GM23248 (cell line): Measurements from ENCODE around the gene IRAK1. TPM values are rescaled to one million over a fixed set of nuclear protein-coding genes. Genes with fewer than 3 reads are reported as not detected.
A peak's percentile ranks its signal among the peaks of the same experiment; 100 is the strongest.

ENCODE experiments used
- DNase-seq: peaks from one replicate; pipeline ENCODE4 v3.0.0-alpha.2; 2015
- H2AFZ ChIP-seq: fragments of 200-600 bp; sonication (generic); 2 replicates; pipeline ENCODE4 v1.6.1; 2016; ENCODE audit warnings: antibody characterized with exemption
- H3F3A ChIP-seq: fragments of 200-600 bp; sonication (generic); 2 replicates; pipeline ENCODE4 v1.6.1; 2016; ENCODE audit warnings: mild to moderate bottlenecking, antibody characterized with exemption, mixed run types; ENCODE audit not compliant: insufficient read depth
- H3K27ac ChIP-seq: fragments of 200-600 bp; sonication (generic); 2 replicates; pipeline ENCODE4 v1.5.1; 2016; ENCODE audit warnings: mild to moderate bottlenecking
- H3K27me3 ChIP-seq: fragments of 200-600 bp; sonication (generic); replicated peaks from 2 replicates; pipeline ENCODE4 v1.6.1; 2016; ENCODE audit warnings: mild to moderate bottlenecking; ENCODE audit not compliant: insufficient read depth
- H3K36me3 ChIP-seq: fragments of 200-600 bp; sonication (generic); 2 replicates; pipeline ENCODE4 v1.6.1; 2016; ENCODE audit warnings: low read depth, mild to moderate bottlenecking
- H3K4me1 ChIP-seq: fragments of 200-600 bp; sonication (generic); 2 replicates; pipeline ENCODE4 v1.6.1; 2016; ENCODE audit warnings: mild to moderate bottlenecking; ENCODE audit not compliant: insufficient read depth
- H3K4me2 ChIP-seq: fragments of 200-600 bp; sonication (generic); one replicate; pipeline ENCODE4 v1.6.1; 2016; ENCODE audit warnings: mild to moderate bottlenecking; ENCODE audit not compliant: unreplicated experiment
- H3K4me3 ChIP-seq: fragments of 200-600 bp; sonication (generic); 2 replicates; pipeline ENCODE4 v1.5.1; 2016; ENCODE audit warnings: mild to moderate bottlenecking
- H3K79me2 ChIP-seq: fragments of 200-600 bp; sonication (generic); 2 replicates; pipeline ENCODE4 v1.6.1; 2016; ENCODE audit warnings: mild to moderate bottlenecking; ENCODE audit not compliant: insufficient read depth
- H3K9ac ChIP-seq: fragments of 200-600 bp; sonication (generic); 2 replicates; pipeline ENCODE4 v1.6.1; 2016; ENCODE audit warnings: mild to moderate bottlenecking
- H3K9me2 ChIP-seq: fragments of 200-600 bp; sonication (generic); 2 replicates; pipeline ENCODE4 v1.6.1; 2016; ENCODE audit warnings: mixed run types, mild to moderate bottlenecking, moderate library complexity; ENCODE audit not compliant: insufficient read depth
- H3K9me3 ChIP-seq: fragments of 200-600 bp; sonication (generic); one replicate; pipeline ENCODE4 v1.6.1; 2017; ENCODE audit warnings: low read depth
- H4K20me1 ChIP-seq: fragments of 200-600 bp; sonication (generic); 2 replicates; pipeline ENCODE4 v1.6.0; 2016; ENCODE audit not compliant: insufficient read depth
- EZH2 ChIP-seq: fragments of 200-600 bp; sonication (generic); IDR thresholded peaks from 2 replicates; pipeline ENCODE4 v1.6.1; 2018; ENCODE audit warnings: antibody characterized with exemption, mild to moderate bottlenecking; ENCODE audit not compliant: insufficient read depth, poor library complexity, severe bottlenecking
- EZH2phosphoT487 ChIP-seq: fragments of 200-600 bp; sonication (generic); IDR thresholded peaks from 2 replicates; pipeline ENCODE4 v1.6.1; 2018; ENCODE audit warnings: antibody characterized with exemption, moderate library complexity, mild to moderate bottlenecking, low read depth; ENCODE audit not compliant: insufficient read depth
- WGBS, 2 experiments: methylation state at CpG; one replicate each; pipeline ENCODE4 v1.1.6; 2015 to 2017; ENCODE audit warnings: low lambda C conversion rate in 2 of 2, low coverage in 1 of 2; ENCODE audit errors: missing lambda C conversion rate in 2 of 2; 5-methylcytosine and 5-hydroxymethylcytosine counted together
- in situ Hi-C: fragments of 300-500 bp; cut with MboI; formaldehyde crosslinking; loops from 2 replicates; pipeline ENCODE4 v1.15.0; 2020
- polyA plus RNA-seq: library from polyadenylated mRNA; unstranded; fragments of >200 nt; fragmentation: Nextera tagmentation; extraction: Ambion mirVana; gene quantifications from 2 replicates; pipeline ENCODE4 v1.2.1, GENCODE V29; 2016
- total RNA-seq: library from RNA; depleted of rRNA; stranded (reverse); fragments of >200 nt; shearing (Covaris generic); gene quantifications from 2 replicates; pipeline ENCODE4 v1.2.3, GENCODE V29; 2014

IRAK1 gene
- total and polyA plus RNA-seq, 2 experiments from 2014 or later, result 54.7 to 58.7 TPM

DNA sequence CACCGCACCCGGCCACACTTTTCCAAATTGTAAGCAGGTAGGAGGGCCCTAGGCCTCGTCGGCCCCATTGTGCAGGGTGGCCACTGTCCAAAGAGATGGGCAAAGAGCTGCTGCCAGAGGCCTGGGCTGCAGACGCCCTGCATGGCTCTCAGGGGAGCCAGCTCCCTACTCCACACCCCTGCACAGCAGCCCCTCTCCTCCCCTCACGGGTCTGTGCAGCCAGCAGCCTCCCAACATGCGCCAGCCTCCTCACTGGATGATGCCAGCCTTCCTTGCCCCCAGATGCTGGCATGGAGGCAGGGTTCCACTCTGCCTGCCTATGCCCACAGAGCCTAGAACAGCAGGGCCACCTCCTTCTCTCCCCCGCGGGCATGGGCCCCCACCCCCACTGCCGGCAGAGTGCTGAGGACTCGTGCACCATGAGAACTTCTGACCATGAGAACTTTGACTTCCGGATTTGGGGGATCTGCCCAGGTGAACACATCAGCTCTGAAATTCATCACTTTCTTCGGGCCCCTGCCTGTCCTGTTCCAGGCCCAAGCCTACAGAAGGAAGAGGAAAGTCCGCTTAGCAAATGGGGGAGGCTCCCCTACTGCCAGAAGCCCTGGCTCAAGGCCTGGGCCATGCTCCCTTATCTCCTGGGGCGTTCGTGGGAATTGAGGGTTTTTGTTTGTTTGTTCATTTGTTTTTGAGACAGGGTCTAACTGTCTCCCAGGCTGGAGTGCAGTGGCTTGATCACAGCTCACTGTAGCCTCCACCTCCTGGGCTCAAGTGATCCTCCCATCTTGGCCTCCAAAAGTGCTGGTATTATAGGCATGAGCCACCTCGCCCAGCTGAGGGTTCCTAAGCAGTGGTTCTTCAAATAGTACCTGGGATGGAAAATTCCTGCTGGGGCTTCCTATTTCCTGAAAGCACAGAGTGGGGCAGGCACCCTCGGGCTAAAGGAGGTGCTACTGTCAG lies 8.0 kb downstream of the IRAK1 start:
- H3K9ac ChIP-seq, result no peak overlapping the region
- no peak for TF ChIP-seq EZH2phosphoT487
- no peaks in the 10 kb centered on the region for H4K20me1 ChIP-seq
- no peaks in the 10 kb centered on the region for H3K4me1 ChIP-seq
- 85 to 95% methylated on average over 12 to 14 of the region's 18 CpGs for WGBS, 2 experiments
- H3K79me2 ChIP-seq, result no peaks in the 10 kb centered on the region; the same call in 1 of the 2 replicates
- in situ Hi-C loops, result no loop called here
- no peak overlapping the region for H3K27ac ChIP-seq
- H3K9me2 ChIP-seq, result no peaks in the 10 kb centered on the region
- H3K4me3 ChIP-seq, result no peak overlapping the region
- no peaks in the 10 kb centered on the region for H3K9me3 ChIP-seq
- H3F3A ChIP-seq, result no peaks in the 10 kb centered on the region
- no peak overlapping the region for H3K4me2 ChIP-seq
- no peaks in the 10 kb centered on the region for H3K36me3 ChIP-seq
- H3K27me3 ChIP-seq, result no peaks in the 10 kb centered on the region
- no peak overlapping the region for H2AFZ ChIP-seq
- DNase-seq, result no peak

DNA sequence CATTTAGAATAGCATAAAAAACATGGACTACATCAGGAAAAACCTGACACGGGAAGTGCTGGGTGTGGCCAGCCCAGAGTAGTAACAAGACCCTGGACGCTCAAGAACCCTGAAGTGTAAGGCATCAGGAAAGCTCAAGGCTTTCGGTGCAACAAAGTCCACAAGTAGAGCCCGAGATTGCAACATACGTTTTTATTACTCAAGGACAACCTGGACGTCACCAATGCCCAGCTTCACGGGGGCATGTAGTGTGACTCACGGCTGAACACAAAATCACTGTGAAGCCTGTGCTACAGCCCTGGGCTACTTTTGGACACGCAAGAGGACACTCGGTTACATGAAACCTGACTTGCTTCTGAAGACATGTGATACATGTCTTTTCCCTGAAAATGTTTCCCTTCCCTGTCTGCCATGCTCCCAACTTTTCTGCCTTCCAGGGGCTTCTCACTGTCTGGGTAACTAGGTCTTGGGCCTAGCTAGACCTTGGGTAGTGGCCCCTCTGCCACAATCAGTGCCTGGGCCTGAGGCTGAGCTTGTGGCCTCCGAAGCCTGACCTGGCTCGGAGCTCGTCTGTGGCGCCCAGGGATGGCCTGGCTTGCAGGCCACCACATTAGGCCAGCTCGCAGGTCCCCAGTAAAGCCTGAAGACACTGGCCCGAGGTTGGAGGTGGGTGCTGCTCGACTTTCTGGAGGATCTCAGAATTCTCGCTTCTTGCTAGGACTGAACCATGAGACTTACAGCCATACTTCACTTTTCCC lies 9.2 kb downstream of the IRAK1 start:
- Histone ChIP-seq H3K4me1 (no peaks in the 10 kb centered on the region), H3F3A (no peaks in the 10 kb centered on the region), H3K9me3 (no peaks in the 10 kb centered on the region), H4K20me1 (no peaks in the 10 kb centered on the region), H3K4me2 (no peak overlapping the region), H3K79me2 (no peaks in the 10 kb centered on the region), H2AFZ (no peak overlapping the region), H3K27ac (peak overlapping the region; percentile 30; the same call in 1 of the 2 replicates), H3K27me3 (no peaks in the 10 kb centered on the region), H3K4me3 (no peak overlapping the region), H3K9ac (no peak overlapping the region), H3K36me3 (no peaks in the 10 kb centered on the region), H3K9me2 (no peaks in the 10 kb centered on the region)
- TF ChIP-seq EZH2phosphoT487 (no peak), EZH2 (no peak)
- in situ Hi-C loops, result no loop called here
- 72 to 74% methylated on average over 14 to 18 of the region's 18 CpGs for WGBS, 2 experiments
- peak; percentile 69 for DNase-seq

DNA sequence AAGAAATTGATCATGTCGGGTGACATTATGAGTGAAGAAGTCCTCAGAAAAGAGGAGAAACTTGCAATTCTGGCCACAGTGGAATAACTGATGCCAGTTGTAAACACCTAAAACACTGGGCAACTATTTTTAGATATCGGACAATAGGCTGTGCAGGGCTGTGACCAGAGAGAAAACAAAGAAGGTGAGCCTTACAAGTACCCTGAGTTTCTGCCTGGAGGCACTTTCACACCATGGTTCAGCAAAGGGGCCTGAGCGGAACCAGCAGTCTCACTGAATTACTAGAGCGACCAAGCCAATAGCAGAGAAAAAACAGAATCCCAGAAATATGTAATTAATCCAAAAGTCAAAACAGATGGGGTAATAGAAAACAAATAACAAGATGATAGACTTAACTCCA lies 11.2 kb downstream of the IRAK1 start:
- 28 to 39% methylated on average over 3 to 4 of the region's 4 CpGs for WGBS, 2 experiments
- in situ Hi-C loops, result no loop called here
- no peaks in the 10 kb centered on the region for H3K9me2 ChIP-seq

DNA sequence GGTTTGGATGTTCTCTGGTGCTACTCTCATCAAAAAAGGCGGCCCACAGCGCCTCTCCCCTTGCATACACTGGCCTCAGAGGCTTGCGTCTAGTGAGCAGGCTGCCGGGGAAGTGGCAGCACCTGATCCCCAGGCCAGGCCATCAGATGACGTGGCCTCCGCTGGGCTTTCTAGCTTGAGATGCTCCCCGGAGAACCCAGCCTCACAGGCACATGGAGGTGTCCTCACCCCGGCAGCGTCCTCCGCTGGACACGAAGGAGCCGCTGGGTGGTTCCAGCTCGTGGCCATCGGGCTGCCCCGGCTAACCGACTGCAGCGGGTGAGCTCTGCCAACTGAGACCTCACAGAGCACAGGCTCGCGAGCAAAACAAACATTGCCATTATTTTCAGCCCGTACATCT lies 12.8 kb downstream of the IRAK1 start:
- no peak for DNase-seq
- in situ Hi-C loops, result no loop called here
- no peak overlapping the region for H2AFZ ChIP-seq

More for the DNA sequence above, 11.2 kb downstream of the IRAK1 start:
- Histone ChIP-seq H3K4me3 (no peak overlapping the region), H4K20me1 (no peaks in the 10 kb centered on the region), H3K79me2 (no peaks in the 10 kb centered on the region), H3K4me2 (no peak overlapping the region), H3K36me3 (no peaks in the 10 kb centered on the region), H3K27me3 (no peaks in the 10 kb centered on the region), H3K4me1 (no peaks in the 10 kb centered on the region), H3F3A (no peaks in the 10 kb centered on the region), H3K27ac (no peak overlapping the region), H3K9ac (no peak overlapping the region), H2AFZ (no peak overlapping the region), H3K9me3 (no peaks in the 10 kb centered on the region)
- TF ChIP-seq EZH2phosphoT487 (no peak), EZH2 (no peak)
- DNase-seq, result no peak

More for the DNA sequence above, 12.8 kb downstream of the IRAK1 start:
- peaks cover 4% of the 10 kb centered on the region for H3K4me1 ChIP-seq
- H3K36me3 ChIP-seq, result no peaks in the 10 kb centered on the region
- no peaks in the 10 kb centered on the region for H3K27me3 ChIP-seq
- H3K9me3 ChIP-seq, result no peaks in the 10 kb centered on the region
- no peak overlapping the region for H3K4me3 ChIP-seq
- H3K9me2 ChIP-seq, result no peaks in the 10 kb centered on the region
- TF ChIP-seq EZH2 (no peak), EZH2phosphoT487 (no peak)
- no peak overlapping the region for H3K27ac ChIP-seq
- H4K20me1 ChIP-seq, result no peaks in the 10 kb centered on the region
- 93 to 95% methylated on average over 13 to 20 of the region's 20 CpGs for WGBS, 2 experiments
- no peak overlapping the region for H3K4me2 ChIP-seq
- H3K9ac ChIP-seq, result no peak overlapping the region
- H3K79me2 ChIP-seq, result no peaks in the 10 kb centered on the region
- H3F3A ChIP-seq, result no peaks in the 10 kb centered on the region
